NCI-H82 (cell line): ENCODE measurements around the gene PEPD.

Source experiments
- DNase-seq: peaks from one replicate; lab custom pipeline; 2025; lab: John Stamatoyannopoulos, UW

Gene PEPD

GRCh38 chr19:33407716-33408115 lies 113.9 kb downstream of the PEPD start:
- no peak for DNase-seq

GRCh38 chr19:33407140-33407551 lies 114.4 kb downstream of the PEPD start:
- no peak for DNase-seq

GRCh38 chr19:33406521-33407139 lies 115.0 kb downstream of the PEPD start:
- DNase-seq, result peak; percentile 80

- DNase-seq, result no peak
These were observed 115.8 kb downstream of the PEPD start for GRCh38 chr19:33405553-33406461.

- no peak for DNase-seq
These were observed 116.4 kb downstream of the PEPD start for GRCh38 chr19:33405254-33405552.

- no peak for DNase-seq
These were observed 116.9 kb downstream of the PEPD start for GRCh38 chr19:33404506-33405253.

GRCh38 chr19:33403973-33404304 lies 117.7 kb downstream of the PEPD start:
- DNase-seq, result no peak

GRCh38 chr19:33403221-33403972 lies 118.2 kb downstream of the PEPD start:
- no peak for DNase-seq

GRCh38 chr19:33402421-33403220 lies 119.0 kb downstream of the PEPD start:
- no peak for DNase-seq

GRCh38 chr19:33401683-33402420 lies 119.7 kb downstream of the PEPD start:
- no peak for DNase-seq

GRCh38 chr19:33400856-33401682 lies 120.5 kb downstream of the PEPD start:
- no peak for DNase-seq

GRCh38 chr19:33399745-33400681 lies 121.6 kb downstream of the PEPD start:
- DNase-seq, result no peak

GRCh38 chr19:33399081-33399744 lies 122.4 kb downstream of the PEPD start:
- no peak for DNase-seq

GRCh38 chr19:33398361-33399060 lies 123.1 kb downstream of the PEPD start:
- no peak for DNase-seq

- DNase-seq, result peak; percentile 34
These were observed 123.8 kb downstream of the PEPD start for GRCh38 chr19:33397536-33398360.

- DNase-seq, result no peak
These were observed 124.7 kb downstream of the PEPD start for GRCh38 chr19:33396701-33397535.
